Activated naive CD8-positive, alpha-beta T cell treated with anti-CD3 and anti-CD28 coated beads, Interleukin-2, amount 10 ng/mL, durations not matched to agents 7 days and 5 days (primary cell): ENCODE measurements around the gene CDH13. TPM values are rescaled to one million over a fixed set of nuclear protein-coding genes. Genes with fewer than 3 reads are reported as not detected.

Experiments used
- ATAC-seq: fragments of 150-1000 bp; cut with Tn5 transposase; one replicate; pipeline ENCODE4 v1.10.0; 2021; ENCODE audit warnings: low read depth, moderate library complexity
- POLR2A ChIA-PET: fragments of 350-600 bp; sonication (Branson Sonifier 250); formaldehyde crosslinking; loops from one replicate; lab custom pipeline; 2021; ENCODE audit warnings: antibody characterized with exemption; lab: Charles Lee
- DNase-seq: peaks from one replicate; pipeline ENCODE4 v3.0.0; 2021
- H3K27ac Mint-ChIP-seq: one replicate; pipeline ENCODE4 v1.8.0; 2022; ENCODE audit warnings: mild to moderate bottlenecking, mixed read lengths
- H3K27me3 Mint-ChIP-seq: one replicate; pipeline ENCODE4 v1.8.0; 2022; ENCODE audit warnings: mild to moderate bottlenecking, moderate library complexity, mixed read lengths
- H3K36me3 Mint-ChIP-seq: one replicate; pipeline ENCODE4 v1.8.0; 2021; ENCODE audit warnings: mild to moderate bottlenecking, mixed read lengths
- H3K4me1 Mint-ChIP-seq: one replicate; pipeline ENCODE4 v1.8.0; 2021; ENCODE audit warnings: mixed read lengths
- H3K4me3 Mint-ChIP-seq: one replicate; pipeline ENCODE4 v1.8.0; 2022; ENCODE audit warnings: mild to moderate bottlenecking, moderate library complexity, mixed read lengths
- H3K9me3 Mint-ChIP-seq: one replicate; pipeline ENCODE4 v1.8.0; 2021; ENCODE audit warnings: mixed read lengths
- total RNA-seq, 2 experiments: library from RNA; stranded (reverse); gene quantifications; one replicate each; pipeline ENCODE4 v1.2.3, GENCODE V29; 2021

Gene CDH13
- total RNA-seq, 2 experiments from 2014 or later: not detected

- peaks cover 2% of the 10 kb centered on the region for H3K27me3 Mint-ChIP-seq
- H3K36me3 Mint-ChIP-seq: no peaks in the 10 kb centered on the region
- POLR2A ChIA-PET: no interaction called here
- H3K27ac Mint-ChIP-seq: no peak overlapping the region
- peaks cover 6% of the 10 kb centered on the region for H3K9me3 Mint-ChIP-seq
- H3K4me3 Mint-ChIP-seq: no peak overlapping the region
- DNase-seq: no peak
- no peak for ATAC-seq
- peaks cover 8% of the 10 kb centered on the region for H3K4me1 Mint-ChIP-seq
Measured at GRCh38 chr16:82783933-82784572, 157.3 kb downstream of the CDH13 start.

GRCh38 chr16:82784573-82784968 is 157.8 kb downstream of the CDH13 start:
- Mint-ChIP-seq H3K4me3 (no peak overlapping the region), H3K27me3 (peaks cover 2% of the 10 kb centered on the region), H3K27ac (no peak overlapping the region), H3K9me3 (peaks cover 6% of the 10 kb centered on the region), H3K4me1 (peaks cover 8% of the 10 kb centered on the region), H3K36me3 (no peaks in the 10 kb centered on the region)
- no peak for DNase-seq
- ATAC-seq: no peak
- POLR2A ChIA-PET: no interaction called here

- no peak for ATAC-seq
- POLR2A ChIA-PET: no interaction called here
- no peak overlapping the region for H3K4me3 Mint-ChIP-seq
- H3K4me1 Mint-ChIP-seq: no peaks in the 10 kb centered on the region
- DNase-seq: no peak
- H3K27me3 Mint-ChIP-seq: peaks cover 2% of the 10 kb centered on the region
- no peak overlapping the region for H3K27ac Mint-ChIP-seq
- H3K9me3 Mint-ChIP-seq: peaks cover 6% of the 10 kb centered on the region
- no peaks in the 10 kb centered on the region for H3K36me3 Mint-ChIP-seq
Measured at GRCh38 chr16:82788225-82788624, 161.5 kb downstream of the CDH13 start.

GRCh38 chr16:82788919-82789318 is 162.2 kb downstream of the CDH13 start:
- no peak overlapping the region for H3K27ac Mint-ChIP-seq
- ATAC-seq (no peak), DNase-seq (no peak)
- no peak overlapping the region for H3K4me3 Mint-ChIP-seq
- peaks cover 2% of the 10 kb centered on the region for H3K27me3 Mint-ChIP-seq
- POLR2A ChIA-PET: no interaction called here
- H3K4me1 Mint-ChIP-seq: no peaks in the 10 kb centered on the region
- H3K9me3 Mint-ChIP-seq: peaks cover 6% of the 10 kb centered on the region
- no peaks in the 10 kb centered on the region for H3K36me3 Mint-ChIP-seq

GRCh38 chr16:82792693-82793092 is 165.9 kb downstream of the CDH13 start:
- POLR2A ChIA-PET: no interaction called here
- Mint-ChIP-seq H3K36me3 (no peaks in the 10 kb centered on the region), H3K4me3 (no peak overlapping the region), H3K27me3 (no peaks in the 10 kb centered on the region), H3K27ac (no peak overlapping the region), H3K4me1 (no peaks in the 10 kb centered on the region), H3K9me3 (no peaks in the 10 kb centered on the region)
- DNase-seq (no peak), ATAC-seq (no peak)

GRCh38 chr16:82793528-82794245 is 166.9 kb downstream of the CDH13 start:
- DNase-seq (no peak), ATAC-seq (no peak)
- POLR2A ChIA-PET: no interaction called here
- Mint-ChIP-seq H3K4me1 (no peaks in the 10 kb centered on the region), H3K9me3 (no peaks in the 10 kb centered on the region), H3K36me3 (no peaks in the 10 kb centered on the region), H3K4me3 (no peak overlapping the region), H3K27ac (no peak overlapping the region), H3K27me3 (no peaks in the 10 kb centered on the region)

GRCh38 chr16:82796047-82796446 is 169.3 kb downstream of the CDH13 start:
- no peaks in the 10 kb centered on the region for H3K4me1 Mint-ChIP-seq
- no peak overlapping the region for H3K4me3 Mint-ChIP-seq
- no peaks in the 10 kb centered on the region for H3K36me3 Mint-ChIP-seq
- POLR2A ChIA-PET: no interaction called here
- H3K9me3 Mint-ChIP-seq: no peaks in the 10 kb centered on the region
- ATAC-seq (no peak), DNase-seq (no peak)
- no peak overlapping the region for H3K27ac Mint-ChIP-seq
- H3K27me3 Mint-ChIP-seq: no peaks in the 10 kb centered on the region

GRCh38 chr16:82801361-82801760 is 174.6 kb downstream of the CDH13 start:
- DNase-seq (no peak), ATAC-seq (no peak)
- no peaks in the 10 kb centered on the region for H3K4me1 Mint-ChIP-seq
- POLR2A ChIA-PET: no interaction called here
- H3K27me3 Mint-ChIP-seq: no peaks in the 10 kb centered on the region
- no peak overlapping the region for H3K27ac Mint-ChIP-seq
- no peaks in the 10 kb centered on the region for H3K36me3 Mint-ChIP-seq
- no peaks in the 10 kb centered on the region for H3K9me3 Mint-ChIP-seq
- no peak overlapping the region for H3K4me3 Mint-ChIP-seq

- POLR2A ChIA-PET: no interaction called here
- DNase-seq (no peak), ATAC-seq (no peak)
- Mint-ChIP-seq H3K27me3 (no peaks in the 10 kb centered on the region), H3K36me3 (no peaks in the 10 kb centered on the region), H3K4me1 (no peaks in the 10 kb centered on the region), H3K27ac (no peak overlapping the region), H3K9me3 (no peaks in the 10 kb centered on the region), H3K4me3 (no peak overlapping the region)
Measured at GRCh38 chr16:82805866-82806265, 179.1 kb downstream of the CDH13 start.

- POLR2A ChIA-PET: no interaction called here
- DNase-seq: no peak
- Mint-ChIP-seq H3K36me3 (no peaks in the 10 kb centered on the region), H3K27me3 (peaks cover 3% of the 10 kb centered on the region), H3K4me1 (no peaks in the 10 kb centered on the region), H3K9me3 (no peaks in the 10 kb centered on the region), H3K4me3 (no peak overlapping the region), H3K27ac (no peak overlapping the region)
- no peak for ATAC-seq
Measured at GRCh38 chr16:82807311-82807710, 180.5 kb downstream of the CDH13 start.

GRCh38 chr16:82808036-82808435 is 181.3 kb downstream of the CDH13 start:
- POLR2A ChIA-PET: no interaction called here
- peaks cover 4% of the 10 kb centered on the region for H3K27me3 Mint-ChIP-seq
- no peaks in the 10 kb centered on the region for H3K36me3 Mint-ChIP-seq
- H3K4me1 Mint-ChIP-seq: no peaks in the 10 kb centered on the region
- ATAC-seq (no peak), DNase-seq (no peak)
- H3K27ac Mint-ChIP-seq: no peak overlapping the region
- no peak overlapping the region for H3K4me3 Mint-ChIP-seq
- no peaks in the 10 kb centered on the region for H3K9me3 Mint-ChIP-seq

- DNase-seq: no peak
- Mint-ChIP-seq H3K4me1 (no peaks in the 10 kb centered on the region), H3K4me3 (no peak overlapping the region), H3K27ac (no peak overlapping the region), H3K36me3 (no peaks in the 10 kb centered on the region), H3K9me3 (no peaks in the 10 kb centered on the region), H3K27me3 (peaks cover 4% of the 10 kb centered on the region)
- no peak for ATAC-seq
- POLR2A ChIA-PET: no interaction called here
Measured at GRCh38 chr16:82810077-82810476, 183.3 kb downstream of the CDH13 start.

GRCh38 chr16:82814059-82814458 is 187.3 kb downstream of the CDH13 start:
- Mint-ChIP-seq H3K27me3 (peaks cover 4% of the 10 kb centered on the region), H3K4me3 (no peak overlapping the region), H3K9me3 (no peaks in the 10 kb centered on the region), H3K4me1 (no peaks in the 10 kb centered on the region), H3K27ac (no peak overlapping the region), H3K36me3 (no peaks in the 10 kb centered on the region)
- ATAC-seq (no peak), DNase-seq (no peak)
- POLR2A ChIA-PET: no interaction called here

GRCh38 chr16:82819286-82819685 is 192.5 kb downstream of the CDH13 start:
- DNase-seq (no peak), ATAC-seq (no peak)
- no peaks in the 10 kb centered on the region for H3K27me3 Mint-ChIP-seq
- no peak overlapping the region for H3K27ac Mint-ChIP-seq
- POLR2A ChIA-PET: no interaction called here
- no peak overlapping the region for H3K4me3 Mint-ChIP-seq
- no peaks in the 10 kb centered on the region for H3K36me3 Mint-ChIP-seq
- no peaks in the 10 kb centered on the region for H3K4me1 Mint-ChIP-seq
- H3K9me3 Mint-ChIP-seq: no peaks in the 10 kb centered on the region
